Urinary bladder (tissue), 4 donors: ENCODE data around the gene NDUFV1. TPM values are rescaled to one million over a fixed set of nuclear protein-coding genes. Genes with fewer than 3 reads are reported as not detected.
A peak's percentile ranks its signal among the peaks of the same experiment; 100 is the strongest.
"Not testable (repeated sequence)": the region's sequence is repeated elsewhere in the genome, so short reads cannot be mapped to it uniquely, and the experiment has no call there.

ENCODE experiments used
- DNase-seq: peaks from one replicate; pipeline ENCODE4 v3.0.0-alpha.2; 2015; ENCODE audit errors: extremely low spot score
- H3K27ac ChIP-seq: one replicate; pipeline ENCODE4 v1.5.1; 2013; ENCODE audit warnings: low read depth, mild to moderate bottlenecking, moderate library complexity
- H3K36me3 ChIP-seq: one replicate; pipeline ENCODE4 v1.6.1; 2013; ENCODE audit warnings: mild to moderate bottlenecking, moderate library complexity; ENCODE audit not compliant: insufficient read depth
- H3K4me1 ChIP-seq: one replicate; pipeline ENCODE4 v1.6.1; 2013; ENCODE audit warnings: mild to moderate bottlenecking, moderate library complexity; ENCODE audit not compliant: insufficient read depth
- H3K4me3 ChIP-seq: one replicate; pipeline ENCODE4 v1.5.1; 2013; ENCODE audit warnings: low read depth, low read length
- whole genome bisulfite sequencing: extraction: QIAGEN DNeasy Blood & Tissue Kit; methylation state at CpG from one replicate; pipeline ENCODE4 v1.1.7; 2013; 5-methylcytosine and 5-hydroxymethylcytosine counted together
- polyA plus RNA-seq: library from polyadenylated mRNA; stranded (reverse); fragments of 200-250 nt; gene quantifications from one replicate; pipeline ENCODE4 v1.2.3, GENCODE V29; 2013
- total RNA-seq: library from RNA; depleted of rRNA; stranded (reverse); fragments of >200 nt; gene quantifications from one replicate; pipeline ENCODE4 v1.2.3, GENCODE V29; 2014
- donor health status: healthy with polysubstance abuse.
- donor health status: healthy.

NDUFV1 gene
- total and polyA plus RNA-seq, 2 donors, result 103 to 161 TPM

DNA sequence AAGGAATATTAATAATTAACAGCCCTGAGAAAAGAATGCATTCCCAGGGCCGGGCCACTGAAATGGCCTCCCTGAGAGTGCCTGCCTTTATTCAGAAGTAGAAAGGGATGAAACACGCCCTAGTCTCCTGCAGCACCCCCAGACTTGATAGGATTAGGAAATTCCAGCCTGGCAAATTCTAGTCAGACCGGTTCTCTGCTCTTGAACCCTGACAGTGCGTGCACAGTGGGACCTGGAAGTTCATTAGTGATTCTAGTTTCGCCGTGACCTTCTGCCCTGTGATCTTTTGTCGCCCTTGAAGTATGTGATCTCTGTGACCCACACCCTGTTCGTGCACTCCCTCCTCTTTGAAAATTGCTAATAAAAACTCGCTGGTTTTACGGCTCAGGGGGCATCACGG, 25.3 kb upstream of the NDUFV1 start:
- H3K4me3 ChIP-seq, result no peak overlapping the region
- H3K4me1 ChIP-seq, result no peaks in the 10 kb centered on the region
- WGBS, result 44% methylated on average over 11 of the region's 11 CpGs
- no peak overlapping the region for H3K27ac ChIP-seq
- DNase-seq, result no peak
- peaks cover 4% of the 10 kb centered on the region for H3K36me3 ChIP-seq

DNA sequence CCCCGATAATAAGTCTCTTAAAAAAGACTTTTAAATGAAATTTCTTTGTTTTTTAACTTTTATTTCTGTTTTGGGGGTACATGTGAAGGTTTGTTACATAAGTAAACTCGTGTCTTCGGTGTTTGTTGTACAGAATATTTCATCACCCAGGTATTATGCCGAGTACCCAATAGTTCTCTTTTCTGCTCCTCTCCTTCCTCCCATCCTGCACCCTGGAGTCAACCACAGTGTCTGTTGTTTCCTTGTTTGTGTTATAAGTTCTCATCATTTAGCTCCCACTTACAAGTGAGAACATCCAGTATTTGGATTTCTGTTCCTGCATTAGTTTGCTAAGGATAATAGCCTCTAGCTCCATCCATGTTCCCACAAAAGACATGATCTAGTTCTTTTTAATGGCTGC, 24.7 kb upstream of the NDUFV1 start:
- no peaks in the 10 kb centered on the region for H3K4me1 ChIP-seq
- H3K36me3 ChIP-seq, result peaks cover 4% of the 10 kb centered on the region
- DNase-seq, result no peak
- H3K27ac ChIP-seq, result no peak overlapping the region
- WGBS, result 77% methylated on average over 4 of the region's 4 CpGs
- no peak overlapping the region for H3K4me3 ChIP-seq

DNA sequence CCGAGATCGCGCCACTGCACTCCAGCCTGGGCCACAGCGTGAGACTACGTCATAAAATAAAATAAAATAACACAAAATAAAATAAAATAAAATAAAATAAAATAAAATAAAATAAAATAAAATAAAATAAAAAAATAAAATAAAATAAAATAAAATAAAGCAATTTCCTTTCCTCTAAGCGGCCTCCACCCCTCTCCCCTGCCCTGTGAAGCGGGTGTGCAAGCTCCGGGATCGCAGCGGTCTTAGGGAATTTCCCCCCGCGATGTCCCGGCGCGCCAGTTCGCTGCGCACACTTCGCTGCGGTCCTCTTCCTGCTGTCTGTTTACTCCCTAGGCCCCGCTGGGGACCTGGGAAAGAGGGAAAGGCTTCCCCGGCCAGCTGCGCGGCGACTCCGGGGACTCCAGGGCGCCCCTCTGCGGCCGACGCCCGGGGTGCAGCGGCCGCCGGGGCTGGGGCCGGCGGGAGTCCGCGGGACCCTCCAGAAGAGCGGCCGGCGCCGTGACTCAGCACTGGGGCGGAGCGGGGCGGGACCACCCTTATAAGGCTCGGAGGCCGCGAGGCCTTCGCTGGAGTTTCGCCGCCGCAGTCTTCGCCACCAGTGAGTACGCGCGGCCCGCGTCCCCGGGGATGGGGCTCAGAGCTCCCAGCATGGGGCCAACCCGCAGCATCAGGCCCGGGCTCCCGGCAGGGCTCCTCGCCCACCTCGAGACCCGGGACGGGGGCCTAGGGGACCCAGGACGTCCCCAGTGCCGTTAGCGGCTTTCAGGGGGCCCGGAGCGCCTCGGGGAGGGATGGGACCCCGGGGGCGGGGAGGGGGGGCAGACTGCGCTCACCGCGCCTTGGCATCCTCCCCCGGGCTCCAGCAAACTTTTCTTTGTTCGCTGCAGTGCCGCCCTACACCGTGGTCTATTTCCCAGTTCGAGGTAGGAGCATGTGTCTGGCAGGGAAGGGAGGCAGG, 23.2 kb upstream of the NDUFV1 start, which contains the start of gene GSTP1:
Gene GSTP1, plus strand, starts transcription at position 566 of the 958 bp plus-strand sequence. Its CDS starts 32 bp downstream, at position 598.
- 1% methylated on average over 81 of the region's 81 CpGs for WGBS
- Histone ChIP-seq H3K4me3 (peak within 1 kb of the TSS; percentile 73), H3K4me1 (no peaks in the 10 kb centered on the region), H3K27ac (peak within 1 kb of the TSS; percentile 98), H3K36me3 (peaks cover 4% of the 10 kb centered on the region)
- peak; percentile 79 for DNase-seq

DNA sequence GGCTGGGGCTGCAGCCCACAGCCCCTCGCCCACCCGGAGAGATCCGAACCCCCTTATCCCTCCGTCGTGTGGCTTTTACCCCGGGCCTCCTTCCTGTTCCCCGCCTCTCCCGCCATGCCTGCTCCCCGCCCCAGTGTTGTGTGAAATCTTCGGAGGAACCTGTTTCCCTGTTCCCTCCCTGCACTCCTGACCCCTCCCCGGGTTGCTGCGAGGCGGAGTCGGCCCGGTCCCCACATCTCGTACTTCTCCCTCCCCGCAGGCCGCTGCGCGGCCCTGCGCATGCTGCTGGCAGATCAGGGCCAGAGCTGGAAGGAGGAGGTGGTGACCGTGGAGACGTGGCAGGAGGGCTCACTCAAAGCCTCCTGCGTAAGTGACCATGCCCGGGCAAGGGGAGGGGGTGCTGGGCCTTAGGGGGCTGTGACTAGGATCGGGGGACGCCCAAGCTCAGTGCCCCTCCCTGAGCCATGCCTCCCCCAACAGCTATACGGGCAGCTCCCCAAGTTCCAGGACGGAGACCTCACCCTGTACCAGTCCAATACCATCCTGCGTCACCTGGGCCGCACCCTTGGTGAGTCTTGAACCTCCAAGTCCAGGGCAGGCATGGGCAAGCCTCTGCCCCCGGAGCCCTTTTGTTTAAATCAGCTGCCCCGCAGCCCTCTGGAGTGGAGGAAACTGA, 22.4 kb upstream of the NDUFV1 start:
- H3K4me3 ChIP-seq, result peak overlapping the region; percentile 73
- DNase-seq, result peak; percentile 63
- H3K27ac ChIP-seq, result peak overlapping the region; percentile 98
- no peaks in the 10 kb centered on the region for H3K4me1 ChIP-seq
- peaks cover 4% of the 10 kb centered on the region for H3K36me3 ChIP-seq
- WGBS, result 13% methylated on average over 33 of the region's 33 CpGs

DNA sequence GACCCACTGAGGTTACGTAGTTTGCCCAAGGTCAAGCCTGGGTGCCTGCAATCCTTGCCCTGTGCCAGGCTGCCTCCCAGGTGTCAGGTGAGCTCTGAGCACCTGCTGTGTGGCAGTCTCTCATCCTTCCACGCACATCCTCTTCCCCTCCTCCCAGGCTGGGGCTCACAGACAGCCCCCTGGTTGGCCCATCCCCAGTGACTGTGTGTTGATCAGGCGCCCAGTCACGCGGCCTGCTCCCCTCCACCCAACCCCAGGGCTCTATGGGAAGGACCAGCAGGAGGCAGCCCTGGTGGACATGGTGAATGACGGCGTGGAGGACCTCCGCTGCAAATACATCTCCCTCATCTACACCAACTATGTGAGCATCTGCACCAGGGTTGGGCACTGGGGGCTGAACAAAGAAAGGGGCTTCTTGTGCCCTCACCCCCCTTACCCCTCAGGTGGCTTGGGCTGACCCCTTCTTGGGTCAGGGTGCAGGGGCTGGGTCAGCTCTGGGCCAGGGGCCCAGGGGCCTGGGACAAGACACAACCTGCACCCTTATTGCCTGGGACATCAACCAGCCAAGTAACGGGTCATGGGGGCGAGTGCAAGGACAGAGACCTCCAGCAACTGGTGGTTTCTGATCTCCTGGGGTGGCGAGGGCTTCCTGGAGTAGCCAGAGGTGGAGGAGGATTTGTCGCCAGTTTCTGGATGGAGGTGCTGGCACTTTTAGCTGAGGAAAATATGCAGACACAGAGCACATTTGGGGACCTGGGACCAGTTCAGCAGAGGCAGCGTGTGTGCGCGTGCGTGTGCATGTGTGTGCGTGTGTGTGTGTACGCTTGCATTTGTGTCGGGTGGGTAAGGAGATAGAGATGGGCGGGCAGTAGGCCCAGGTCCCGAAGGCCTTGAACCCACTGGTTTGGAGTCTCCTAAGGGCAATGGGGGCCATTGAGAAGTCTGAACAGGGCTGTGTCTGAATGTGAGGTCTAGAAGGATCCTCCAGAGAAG, 21.6 kb upstream of the NDUFV1 start:
- 79% methylated on average over 21 of the region's 21 CpGs for WGBS
- no peak for DNase-seq
- H3K27ac ChIP-seq, result peak overlapping the region; percentile 98
- no peaks in the 10 kb centered on the region for H3K4me1 ChIP-seq
- peaks cover 4% of the 10 kb centered on the region for H3K36me3 ChIP-seq
- peak overlapping the region; percentile 73 for H3K4me3 ChIP-seq

DNA sequence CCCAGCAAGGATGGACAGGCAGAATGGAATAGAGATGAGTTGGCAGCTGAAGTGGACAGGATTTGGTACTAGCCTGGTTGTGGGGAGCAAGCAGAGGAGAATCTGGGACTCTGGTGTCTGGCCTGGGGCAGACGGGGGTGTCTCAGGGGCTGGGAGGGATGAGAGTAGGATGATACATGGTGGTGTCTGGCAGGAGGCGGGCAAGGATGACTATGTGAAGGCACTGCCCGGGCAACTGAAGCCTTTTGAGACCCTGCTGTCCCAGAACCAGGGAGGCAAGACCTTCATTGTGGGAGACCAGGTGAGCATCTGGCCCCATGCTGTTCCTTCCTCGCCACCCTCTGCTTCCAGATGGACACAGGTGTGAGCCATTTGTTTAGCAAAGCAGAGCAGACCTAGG, 20.8 kb upstream of the NDUFV1 start:
- no peak for DNase-seq
- Histone ChIP-seq H3K36me3 (peaks cover 4% of the 10 kb centered on the region), H3K4me3 (no peak overlapping the region), H3K4me1 (no peaks in the 10 kb centered on the region), H3K27ac (no peak overlapping the region)
- WGBS, result 94% methylated on average over 4 of the region's 4 CpGs

DNA sequence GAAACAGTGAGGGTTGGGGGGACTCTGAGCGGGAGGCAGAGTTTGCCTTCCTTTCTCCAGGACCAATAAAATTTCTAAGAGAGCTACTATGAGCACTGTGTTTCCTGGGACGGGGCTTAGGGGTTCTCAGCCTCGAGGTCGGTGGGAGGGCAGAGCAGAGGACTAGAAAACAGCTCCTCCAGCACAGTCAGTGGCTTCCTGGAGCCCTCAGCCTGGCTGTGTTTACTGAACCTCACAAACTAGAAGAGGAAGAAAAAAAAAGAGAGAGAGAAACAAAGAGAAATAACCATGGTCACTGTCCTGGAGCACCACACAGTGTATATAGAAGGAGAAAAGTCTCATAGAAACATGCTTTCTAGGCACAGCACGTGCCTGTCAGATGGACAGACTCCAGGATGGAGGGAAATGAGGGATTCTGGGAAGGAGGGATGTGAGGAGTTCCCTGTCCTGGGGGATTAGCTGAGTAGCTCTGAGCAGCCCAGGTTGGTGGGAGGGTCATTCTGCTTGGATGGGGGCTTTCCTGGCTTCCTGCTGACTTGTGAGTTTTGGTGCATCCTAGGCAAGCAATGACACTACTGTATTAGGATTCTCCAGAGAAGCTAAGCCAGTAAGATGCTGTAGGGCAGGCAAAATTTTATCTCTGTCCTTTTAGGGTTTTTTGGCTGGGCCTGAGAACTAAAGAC, 20.0 kb upstream of the NDUFV1 start:
- no peak overlapping the region for H3K27ac ChIP-seq
- no peak overlapping the region for H3K4me3 ChIP-seq
- no peak for DNase-seq
- H3K36me3 ChIP-seq, result peaks cover 4% of the 10 kb centered on the region
- 69% methylated on average over 5 of the region's 5 CpGs for WGBS
- no peaks in the 10 kb centered on the region for H3K4me1 ChIP-seq

DNA sequence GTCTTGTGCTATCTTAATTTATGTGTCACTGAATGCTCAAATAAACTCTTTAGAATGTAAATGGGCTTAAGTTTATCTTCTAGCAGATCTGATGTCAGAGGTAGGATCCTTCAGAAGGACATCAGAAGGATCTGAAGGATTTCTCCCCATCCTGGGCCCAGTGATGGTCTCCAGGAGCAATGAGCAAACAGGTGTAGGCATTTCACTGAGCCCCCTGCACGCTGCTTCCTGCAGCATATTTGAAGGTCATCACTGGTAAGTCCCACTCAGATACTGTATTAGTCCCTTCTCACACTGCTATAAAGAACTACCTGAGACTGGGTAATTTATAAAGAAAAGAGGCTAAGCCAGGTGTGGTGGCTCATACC, 18.6 kb upstream of the NDUFV1 start:
- no peak for DNase-seq
- H3K4me3 ChIP-seq, result no peak overlapping the region
- no peak overlapping the region for H3K27ac ChIP-seq
- no peaks in the 10 kb centered on the region for H3K4me1 ChIP-seq
- H3K36me3 ChIP-seq, result peaks cover 4% of the 10 kb centered on the region
- 93% methylated on average over 1 of the region's 1 CpG for WGBS

DNA sequence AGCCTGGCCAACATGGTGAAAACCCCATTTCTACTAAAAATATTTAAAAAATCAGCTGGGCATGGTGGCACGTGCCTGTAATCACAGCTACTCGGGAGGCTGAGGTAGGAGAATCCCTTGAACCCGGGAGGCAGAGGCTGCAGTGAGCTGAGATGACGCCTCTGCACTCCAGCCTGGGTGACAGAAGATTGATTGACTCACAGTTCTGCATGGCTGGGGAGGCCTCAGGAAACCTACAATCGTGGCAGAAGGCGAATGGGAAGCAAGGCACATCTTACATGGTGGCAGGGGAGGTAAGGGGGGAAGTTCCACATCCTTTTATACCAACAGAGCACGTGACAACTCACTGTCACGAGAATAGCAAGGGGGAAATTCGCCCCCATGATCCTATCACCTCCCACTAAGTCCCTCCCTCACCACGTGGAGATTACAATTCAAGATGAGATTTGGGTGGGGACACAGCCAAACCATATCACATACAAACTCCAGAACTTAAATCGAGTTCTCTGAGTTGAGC, 17.8 kb upstream of the NDUFV1 start:
- not testable (repeated sequence) for H3K4me3 ChIP-seq, H3K27ac ChIP-seq, DNase-seq, H3K4me1 ChIP-seq, H3K36me3 ChIP-seq
- WGBS, result 78% methylated on average over 11 of the region's 11 CpGs

DNA sequence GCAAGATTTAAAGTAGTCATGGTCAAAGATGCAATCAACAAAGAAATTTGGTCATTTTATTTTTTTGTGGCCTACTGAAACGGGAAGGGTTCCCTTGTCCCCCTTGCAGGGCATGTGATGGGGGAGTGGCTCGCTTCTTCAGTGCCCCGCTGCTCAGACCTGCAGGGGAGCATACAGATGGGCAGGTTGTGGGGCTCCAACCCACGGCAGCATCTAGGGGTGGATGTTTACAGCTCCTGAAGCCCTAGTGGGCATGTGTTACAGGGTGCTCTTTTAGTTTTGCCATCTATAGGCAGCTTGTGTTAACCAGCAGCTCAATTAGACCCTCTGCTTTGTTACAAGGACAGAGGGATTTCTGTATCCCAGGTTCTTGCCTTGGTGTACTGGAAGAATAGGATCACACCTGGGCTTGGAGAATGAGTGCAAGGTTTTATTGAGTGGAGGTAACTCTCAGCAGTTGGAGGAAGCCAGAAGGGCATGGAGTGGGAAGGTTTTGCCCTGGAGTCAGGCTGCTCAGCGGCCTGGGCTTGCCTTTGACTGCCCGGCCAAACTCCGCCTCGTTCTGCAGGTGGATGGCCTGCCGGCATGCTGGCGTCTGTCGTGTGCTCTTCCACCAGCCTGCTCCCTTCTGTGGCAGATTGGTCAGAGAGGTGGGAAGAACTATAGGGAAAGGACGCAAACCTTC, 13.7 kb upstream of the NDUFV1 start:
- H3K4me1 ChIP-seq, result no peaks in the 10 kb centered on the region
- H3K4me3 ChIP-seq, result no peak overlapping the region
- no peak overlapping the region for H3K27ac ChIP-seq
- H3K36me3 ChIP-seq, result no peaks in the 10 kb centered on the region
- no peak for DNase-seq
- WGBS, result 59% methylated on average over 12 of the region's 12 CpGs

DNA sequence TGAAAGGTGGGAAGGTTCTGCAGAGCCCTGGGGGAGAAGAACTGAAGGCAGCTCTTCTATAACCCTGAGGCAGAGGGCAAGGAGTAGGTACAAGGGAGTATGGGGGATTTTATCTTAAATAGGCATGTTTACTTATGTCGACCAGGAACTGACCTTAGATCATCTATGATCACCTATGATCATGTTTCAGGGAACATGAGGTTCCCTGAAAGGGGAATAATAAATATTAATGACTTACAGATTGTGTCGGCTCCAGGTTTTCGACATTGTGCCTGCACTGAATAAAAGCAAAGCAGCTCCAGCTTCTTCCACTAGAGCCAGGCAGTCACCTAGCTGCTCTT, 13.2 kb upstream of the NDUFV1 start:
- Histone ChIP-seq H3K4me3 (no peak overlapping the region), H3K4me1 (no peaks in the 10 kb centered on the region), H3K27ac (no peak overlapping the region), H3K36me3 (no peaks in the 10 kb centered on the region)
- 60% methylated on average over 3 of the region's 3 CpGs for WGBS
- DNase-seq, result no peak

DNA sequence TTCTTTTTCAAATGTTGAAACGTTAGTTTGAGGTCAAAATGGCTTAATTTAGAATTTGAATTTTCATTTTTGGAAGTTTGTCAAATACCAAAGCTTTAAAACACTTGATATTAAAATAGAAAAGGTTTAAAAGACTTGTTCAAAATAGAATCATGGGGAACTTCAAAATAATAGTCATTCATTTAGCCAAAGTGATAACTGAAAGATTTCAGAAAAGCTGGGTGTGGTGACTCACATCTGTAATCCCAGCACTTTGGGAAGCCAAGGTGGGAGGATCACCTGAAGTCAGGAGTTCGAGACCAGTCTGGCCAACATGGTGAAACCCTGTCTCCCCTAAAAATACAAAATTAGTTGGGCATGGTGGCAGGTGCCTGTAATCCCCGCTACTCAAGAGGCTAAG, 12.3 kb upstream of the NDUFV1 start:
- no peak overlapping the region for H3K27ac ChIP-seq
- 68% methylated on average over 3 of the region's 3 CpGs for WGBS
- no peaks in the 10 kb centered on the region for H3K4me1 ChIP-seq
- DNase-seq, result no peak
- H3K36me3 ChIP-seq, result no peaks in the 10 kb centered on the region
- no peak overlapping the region for H3K4me3 ChIP-seq
